GM18505 (cell line): ENCODE measurements around the gene TARDBP.
"Not testable (repeated sequence)": the region's sequence is repeated elsewhere in the genome, so short reads cannot be mapped to it uniquely, and the experiment has no call there.

Experiments
- ATAC-seq: cut with Tn5 transposase; IDR thresholded peaks from one replicate; pipeline ENCODE4 v1.9.1; 2021; ENCODE audit not compliant: unreplicated experiment
- POLR2A ChIP-seq: IDR thresholded peaks from 4 replicates; pipeline ENCODE4 v1.6.1; 2011; ENCODE audit warnings: borderline replicate concordance; ENCODE audit not compliant: insufficient read depth, insufficient read length; ENCODE audit errors: extremely low read depth

The TARDBP gene

GRCh38 chr1:11024154-11024873 is 11.9 kb downstream of the TARDBP start:
- ATAC-seq = no peak
- no peak for TF ChIP-seq POLR2A

GRCh38 chr1:11024874-11025203 is 12.4 kb downstream of the TARDBP start:
- ATAC-seq = no peak
- TF ChIP-seq POLR2A = no peak

GRCh38 chr1:11025618-11026017 is 13.2 kb downstream of the TARDBP start:
- no peak for ATAC-seq
- no peak for TF ChIP-seq POLR2A

- no peak for TF ChIP-seq POLR2A
- ATAC-seq = no peak
Measured at GRCh38 chr1:11026052-11026451, 13.6 kb downstream of the TARDBP start.

GRCh38 chr1:11026903-11027302 is 14.4 kb downstream of the TARDBP start:
- no peak for TF ChIP-seq POLR2A
- ATAC-seq = no peak

- no peak for TF ChIP-seq POLR2A
- ATAC-seq = no peak
Measured at GRCh38 chr1:11027316-11027715, 14.9 kb downstream of the TARDBP start.

GRCh38 chr1:11028018-11028417 is 15.6 kb downstream of the TARDBP start:
- no peak for ATAC-seq
- no peak for TF ChIP-seq POLR2A

GRCh38 chr1:11030865-11031264 is 18.4 kb downstream of the TARDBP start:
- ATAC-seq = no peak
- TF ChIP-seq POLR2A = no peak

GRCh38 chr1:11031624-11032262 is 19.3 kb downstream of the TARDBP start:
- no peak for ATAC-seq
- TF ChIP-seq POLR2A = no peak

- not testable (repeated sequence) for ATAC-seq
Measured at GRCh38 chr1:11037019-11037739, 24.7 kb downstream of the TARDBP start.

- no peak for ATAC-seq
- TF ChIP-seq POLR2A = no peak
Measured at GRCh38 chr1:11037740-11038182, 25.3 kb downstream of the TARDBP start.

GRCh38 chr1:11039351-11040104 is 27.1 kb downstream of the TARDBP start:
- no peak for TF ChIP-seq POLR2A
- no peak for ATAC-seq

GRCh38 chr1:11040105-11040429 is 27.6 kb downstream of the TARDBP start:
- ATAC-seq = not testable (repeated sequence)

GRCh38 chr1:11041048-11041447 is 28.6 kb downstream of the TARDBP start:
- ATAC-seq = no peak
- TF ChIP-seq POLR2A = no peak

- ATAC-seq = no peak
- no peak for TF ChIP-seq POLR2A
Measured at GRCh38 chr1:11042065-11042464, 29.6 kb downstream of the TARDBP start.
